NT2/D1 (cell line): ENCODE measurements around the gene HOXD3.

Experiments used
- DNase-seq: peaks from one replicate; pipeline ENCODE4 v3.0.0-alpha.2; 2011; ENCODE audit warnings: low read depth, low spot score
- H3K27me3 ChIP-seq: 2 replicates; pipeline ENCODE4 v1.6.0; 2011; ENCODE audit warnings: mild to moderate bottlenecking; ENCODE audit not compliant: insufficient read length, insufficient read depth
- H3K36me3 ChIP-seq: 2 replicates; pipeline ENCODE4 v1.6.1; 2011; ENCODE audit warnings: mild to moderate bottlenecking, low read length, mixed read lengths; ENCODE audit not compliant: insufficient read depth, insufficient read length
- H3K4me1 ChIP-seq: 2 replicates; pipeline ENCODE4 v1.5.1; 2011; ENCODE audit not compliant: insufficient read depth, insufficient read length
- H3K4me3 ChIP-seq: 2 replicates; pipeline ENCODE4 v1.5.1; 2011; ENCODE audit warnings: low read depth; ENCODE audit not compliant: insufficient read length
- H3K9ac ChIP-seq: 2 replicates; pipeline ENCODE4 v1.6.0; 2011; ENCODE audit warnings: low read depth; ENCODE audit not compliant: insufficient read length
- H3K9me3 ChIP-seq: 2 replicates; pipeline ENCODE4 v1.5.1; 2011; ENCODE audit warnings: mild to moderate bottlenecking, low read length; ENCODE audit not compliant: insufficient read depth
- SUZ12 ChIP-seq: IDR thresholded peaks from 2 replicates; pipeline ENCODE4 v1.6.1; 2011; ENCODE audit not compliant: insufficient read length, insufficient read depth; ENCODE audit errors: extremely low read depth
- YY1 ChIP-seq: IDR thresholded peaks from 2 replicates; pipeline ENCODE4 v1.6.1; 2011; ENCODE audit not compliant: insufficient read length, insufficient read depth
- ZNF274 ChIP-seq: IDR thresholded peaks from 2 replicates; pipeline ENCODE4 v1.6.1; 2011; ENCODE audit warnings: mild to moderate bottlenecking, low read depth, low read length

The HOXD3 gene

GRCh38 chr2:176160251-176160985 is 3.3 kb downstream of the HOXD3 start:
- Histone ChIP-seq H3K9me3 (no peaks in the 10 kb centered on the region), H3K27me3 (peaks cover 100% of the 10 kb centered on the region), H3K36me3 (no peaks in the 10 kb centered on the region), H3K4me1 (peaks cover 22% of the 10 kb centered on the region), H3K9ac (peak overlapping the region; percentile 61), H3K4me3 (peak overlapping the region; percentile 26)
- peak; percentile 97 for TF ChIP-seq SUZ12
- no peak for TF ChIP-seq ZNF274
- DNase-seq: no peak

DNA sequence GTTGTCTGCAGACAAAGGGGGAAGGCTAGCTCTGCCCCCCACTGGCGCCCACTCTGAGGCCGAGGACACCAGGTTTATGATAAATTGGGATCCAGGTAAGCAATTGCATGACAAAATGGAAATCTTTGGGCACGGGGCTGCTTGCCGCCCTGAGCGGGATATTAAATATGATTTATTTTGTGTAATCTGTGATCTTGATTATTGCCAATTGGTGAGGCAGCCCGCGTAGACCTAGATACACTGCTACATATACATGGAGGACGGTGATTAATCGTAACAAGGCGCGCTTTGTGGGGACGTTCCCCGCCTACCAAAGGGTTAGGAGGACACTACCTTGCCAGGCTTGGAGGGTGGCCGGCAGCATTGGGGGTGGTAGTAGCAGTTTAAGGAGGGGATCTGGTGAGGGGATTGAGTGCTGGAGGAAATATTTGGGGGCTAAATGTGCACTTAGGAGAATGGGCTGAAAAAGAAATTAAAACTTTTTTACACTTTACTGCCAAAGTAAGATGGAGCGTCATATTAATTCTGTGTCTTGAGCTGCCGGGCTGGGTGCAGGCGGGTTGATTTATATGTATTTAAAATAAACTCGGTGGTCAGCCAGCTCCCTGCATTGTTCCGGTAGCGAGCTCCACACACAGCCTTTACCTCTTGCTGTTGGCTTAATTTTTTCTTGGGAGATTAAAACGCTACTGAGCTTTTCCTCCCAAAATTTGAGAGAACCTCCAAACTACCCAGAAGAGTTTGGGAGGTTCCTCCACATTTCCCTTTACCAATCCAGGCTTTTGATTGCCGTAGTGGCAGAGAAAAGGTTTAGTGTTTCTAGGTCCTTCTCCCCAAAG is 4.1 kb downstream of the HOXD3 start:
- Histone ChIP-seq H3K27me3 (peaks cover 100% of the 10 kb centered on the region), H3K36me3 (no peaks in the 10 kb centered on the region), H3K4me3 (no peak overlapping the region), H3K9me3 (no peaks in the 10 kb centered on the region), H3K4me1 (peaks cover 20% of the 10 kb centered on the region), H3K9ac (no peak overlapping the region)
- no peak for DNase-seq
- no peak for TF ChIP-seq ZNF274

DNA sequence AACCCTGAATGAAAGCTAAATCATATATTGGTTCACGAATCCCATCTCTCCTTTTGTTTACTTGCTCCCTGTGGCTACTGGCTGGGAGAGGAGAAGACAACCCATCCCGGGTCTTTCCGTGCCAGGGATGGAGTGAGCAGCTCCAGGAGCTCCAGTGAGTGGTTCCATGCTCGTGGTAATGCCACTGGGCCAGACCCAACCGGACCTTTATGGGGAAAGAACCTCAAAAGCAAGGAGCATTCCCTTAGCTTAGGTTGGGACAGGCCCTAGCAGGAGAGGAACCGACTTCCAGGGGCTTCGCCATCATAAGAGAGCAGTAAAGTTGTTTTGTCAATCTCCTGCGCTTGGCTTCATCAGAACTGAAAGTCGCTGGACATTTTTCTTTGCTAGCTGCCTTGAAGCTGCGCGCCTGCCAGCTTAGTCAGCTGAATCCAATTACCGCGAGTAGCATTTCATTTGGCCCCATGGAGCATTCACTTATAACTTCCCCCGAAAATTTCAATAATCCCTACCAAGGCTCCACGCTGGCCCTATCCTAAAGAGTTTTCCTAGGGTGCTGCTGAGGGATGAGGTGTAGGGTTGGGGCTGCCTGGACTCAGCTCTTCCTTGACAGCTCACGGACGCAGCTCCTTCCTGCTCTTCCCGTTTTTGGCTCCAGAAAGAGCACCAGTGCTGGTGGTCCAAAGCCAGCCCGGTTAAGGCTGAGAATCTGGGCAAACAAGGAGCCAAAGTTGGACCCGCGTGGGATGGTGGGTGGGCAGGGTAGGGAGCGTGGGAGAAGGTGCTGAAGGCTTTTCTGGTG is 4.9 kb downstream of the HOXD3 start:
- Histone ChIP-seq H3K4me3 (no peak overlapping the region), H3K9me3 (no peaks in the 10 kb centered on the region), H3K4me1 (peaks cover 20% of the 10 kb centered on the region), H3K36me3 (no peaks in the 10 kb centered on the region), H3K27me3 (peaks cover 100% of the 10 kb centered on the region), H3K9ac (no peak overlapping the region)
- DNase-seq: no peak
- TF ChIP-seq YY1: no peak
- TF ChIP-seq SUZ12: peak; percentile 66

- no peak for TF ChIP-seq YY1
- TF ChIP-seq SUZ12: peak; percentile 27
- no peak for TF ChIP-seq ZNF274
- H3K27me3 ChIP-seq: peaks cover 100% of the 10 kb centered on the region
Observed at GRCh38 chr2:176162911-176163671, 6.0 kb downstream of the HOXD3 start.

GRCh38 chr2:176163672-176164056 is 6.6 kb downstream of the HOXD3 start:
- Histone ChIP-seq H3K9me3 (no peaks in the 10 kb centered on the region; the same call in 1 of the 2 replicates), H3K27me3 (peaks cover 100% of the 10 kb centered on the region), H3K4me1 (peaks cover 18% of the 10 kb centered on the region), H3K4me3 (no peak overlapping the region), H3K9ac (no peak overlapping the region), H3K36me3 (no peaks in the 10 kb centered on the region)
- TF ChIP-seq SUZ12 (no peak), ZNF274 (no peak), YY1 (no peak)
- no peak for DNase-seq

More at GRCh38 chr2:176162911-176163671, 6.0 kb downstream of the HOXD3 start:
- Histone ChIP-seq H3K9ac (no peak overlapping the region), H3K4me1 (peaks cover 18% of the 10 kb centered on the region), H3K36me3 (no peaks in the 10 kb centered on the region), H3K4me3 (no peak overlapping the region), H3K9me3 (no peaks in the 10 kb centered on the region; the same call in 1 of the 2 replicates)
- DNase-seq: no peak

DNA sequence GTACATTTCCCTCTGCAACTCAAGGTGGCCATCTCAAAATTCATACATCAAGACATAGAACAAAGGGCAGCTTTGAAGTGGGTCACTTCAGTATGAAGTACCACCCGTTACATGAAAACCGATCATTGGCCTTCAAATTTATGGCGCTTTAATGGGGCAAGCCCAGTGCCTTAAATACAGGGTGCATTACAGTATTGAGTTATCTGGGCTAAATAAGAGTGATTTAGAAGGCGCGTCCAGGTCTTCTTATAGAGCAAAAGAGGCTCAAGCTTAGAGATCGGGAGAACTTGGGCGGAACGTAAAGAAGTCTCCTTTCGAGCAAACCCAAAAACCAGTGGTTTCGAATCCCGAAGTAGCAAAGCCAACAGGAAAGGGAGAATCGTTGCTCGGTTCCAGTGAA is 7.1 kb downstream of the HOXD3 start:
- Histone ChIP-seq H3K9ac (no peak overlapping the region), H3K4me3 (no peak overlapping the region), H3K27me3 (peaks cover 100% of the 10 kb centered on the region), H3K36me3 (no peaks in the 10 kb centered on the region), H3K9me3 (no peaks in the 10 kb centered on the region; the same call in 1 of the 2 replicates), H3K4me1 (peaks cover 17% of the 10 kb centered on the region)
- no peak for DNase-seq
- no peak for TF ChIP-seq SUZ12
- no peak for TF ChIP-seq YY1
- TF ChIP-seq ZNF274: no peak

- no peak for DNase-seq
- no peaks in the 10 kb centered on the region; the same call in 1 of the 2 replicates for H3K9me3 ChIP-seq
- H3K9ac ChIP-seq: peak overlapping the region; percentile 56
- H3K27me3 ChIP-seq: peaks cover 100% of the 10 kb centered on the region
- peaks cover 15% of the 10 kb centered on the region for H3K4me1 ChIP-seq
- peak overlapping the region; percentile 13 for H3K4me3 ChIP-seq
- TF ChIP-seq SUZ12 (peak; percentile 100), ZNF274 (no peak), YY1 (no peak)
- H3K36me3 ChIP-seq: no peaks in the 10 kb centered on the region
Observed at GRCh38 chr2:176164611-176165369, 7.7 kb downstream of the HOXD3 start.
